Hypothalamus (tissue), 51 donors: ENCODE data around the gene IL13.

Source experiments
- DNase-seq, 51 donors: peaks; one replicate each; lab custom pipeline; 2025; lab: John Stamatoyannopoulos, UW

IL13 gene

GRCh38 chr5:132669455-132669820, 11.5 kb downstream of the IL13 start:
- no peak for DNase-seq

DNA sequence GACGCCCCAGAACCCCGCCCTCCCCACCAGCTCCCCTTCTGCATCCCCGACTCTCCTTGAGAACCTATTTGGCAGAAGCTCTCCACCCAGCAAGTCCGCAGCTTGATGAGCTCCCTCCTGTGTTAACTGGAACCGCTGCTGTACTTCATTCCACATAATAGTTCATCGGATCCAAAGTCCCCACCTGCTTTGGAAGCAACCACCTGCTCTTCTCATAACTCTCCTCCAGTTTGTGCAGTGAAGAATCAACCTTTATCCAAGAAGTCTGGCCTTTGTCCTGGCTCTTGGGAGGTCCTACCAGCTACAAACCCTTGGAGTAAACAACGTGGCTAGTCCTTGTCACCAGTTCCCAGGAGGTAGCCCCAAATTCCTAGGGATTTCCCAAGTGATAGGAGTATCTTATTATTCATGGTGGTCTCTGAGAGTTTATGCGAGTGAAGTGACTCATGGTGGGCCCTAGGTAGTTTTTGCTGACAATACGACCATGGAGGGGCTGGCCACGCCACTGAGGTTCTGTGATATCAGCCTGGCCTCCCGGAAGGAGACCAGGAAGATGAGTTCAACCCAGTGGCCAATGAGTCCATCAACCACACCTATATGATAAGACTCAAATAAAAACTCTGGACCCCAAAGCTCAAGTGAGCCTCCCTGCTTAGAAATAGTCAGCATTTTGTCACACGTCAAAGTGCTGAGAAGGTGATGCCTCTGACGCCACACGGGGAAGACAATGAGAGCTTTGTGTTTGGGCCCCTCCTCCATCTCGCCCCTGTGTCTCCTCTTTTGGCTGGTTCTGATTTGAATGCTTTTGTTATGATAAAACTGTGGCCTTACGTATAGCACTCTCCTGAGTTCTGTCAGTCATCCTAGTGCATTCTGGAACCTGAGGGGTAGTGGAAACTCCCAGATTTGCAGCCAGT, 12.3 kb downstream of the IL13 start:
- no peak for DNase-seq

DNA sequence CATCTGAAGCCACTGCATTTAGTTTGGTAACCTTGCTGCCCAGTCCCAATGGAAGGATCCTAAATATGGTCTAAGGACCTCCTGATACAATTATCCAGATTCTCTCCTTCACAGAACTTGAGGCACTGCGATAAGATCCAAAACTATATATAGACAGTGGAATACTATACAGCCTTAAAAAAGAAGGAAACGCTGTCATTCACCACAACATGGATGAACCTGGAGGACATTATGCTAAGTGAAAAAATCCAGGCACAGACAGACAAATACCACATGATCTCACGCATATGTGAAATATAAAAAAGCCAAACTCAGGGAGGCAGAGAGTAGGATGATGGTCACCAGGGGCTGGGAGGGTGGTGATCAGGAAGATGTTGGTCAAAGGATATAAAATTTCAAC, 13.0 kb downstream of the IL13 start:
- no peak for DNase-seq

GRCh38 chr5:132673488-132673887, 15.5 kb downstream of the IL13 start:
- no peak for DNase-seq

DNA sequence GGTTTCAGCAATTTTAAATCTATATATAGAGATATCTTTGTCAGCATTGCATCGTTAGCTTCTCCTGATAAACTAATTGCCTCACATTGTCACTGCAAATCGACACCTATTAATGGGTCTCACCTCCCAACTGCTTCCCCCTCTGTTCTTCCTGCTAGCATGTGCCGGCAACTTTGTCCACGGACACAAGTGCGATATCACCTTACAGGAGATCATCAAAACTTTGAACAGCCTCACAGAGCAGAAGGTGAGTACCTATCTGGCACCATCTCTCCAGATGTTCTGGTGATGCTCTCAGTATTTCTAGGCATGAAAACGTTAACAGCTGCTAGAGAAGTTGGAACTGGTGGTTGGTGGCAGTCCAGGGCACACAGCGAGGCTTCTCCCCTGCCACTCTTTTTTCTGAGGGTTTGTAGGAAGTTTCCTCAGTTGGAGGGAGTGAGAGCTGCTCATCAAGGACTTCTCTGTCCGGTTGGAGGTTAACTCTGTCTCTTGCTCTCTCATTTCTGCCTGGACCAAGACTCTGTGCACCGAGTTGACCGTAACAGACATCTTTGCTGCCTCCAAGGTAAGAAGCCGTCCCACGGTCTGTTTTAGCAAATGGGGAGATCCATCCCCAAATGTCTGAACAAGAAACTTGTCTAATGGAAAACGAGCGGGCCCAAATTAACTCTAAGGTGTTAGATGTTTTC, 16.1 kb downstream of the IL13 start, which contains the start of gene IL4:
Gene IL4, plus strand, starts transcription at position 51 of the 692 bp plus-strand sequence. Its CDS starts 62 bp downstream, at position 113.
- DNase-seq = no peak

DNA sequence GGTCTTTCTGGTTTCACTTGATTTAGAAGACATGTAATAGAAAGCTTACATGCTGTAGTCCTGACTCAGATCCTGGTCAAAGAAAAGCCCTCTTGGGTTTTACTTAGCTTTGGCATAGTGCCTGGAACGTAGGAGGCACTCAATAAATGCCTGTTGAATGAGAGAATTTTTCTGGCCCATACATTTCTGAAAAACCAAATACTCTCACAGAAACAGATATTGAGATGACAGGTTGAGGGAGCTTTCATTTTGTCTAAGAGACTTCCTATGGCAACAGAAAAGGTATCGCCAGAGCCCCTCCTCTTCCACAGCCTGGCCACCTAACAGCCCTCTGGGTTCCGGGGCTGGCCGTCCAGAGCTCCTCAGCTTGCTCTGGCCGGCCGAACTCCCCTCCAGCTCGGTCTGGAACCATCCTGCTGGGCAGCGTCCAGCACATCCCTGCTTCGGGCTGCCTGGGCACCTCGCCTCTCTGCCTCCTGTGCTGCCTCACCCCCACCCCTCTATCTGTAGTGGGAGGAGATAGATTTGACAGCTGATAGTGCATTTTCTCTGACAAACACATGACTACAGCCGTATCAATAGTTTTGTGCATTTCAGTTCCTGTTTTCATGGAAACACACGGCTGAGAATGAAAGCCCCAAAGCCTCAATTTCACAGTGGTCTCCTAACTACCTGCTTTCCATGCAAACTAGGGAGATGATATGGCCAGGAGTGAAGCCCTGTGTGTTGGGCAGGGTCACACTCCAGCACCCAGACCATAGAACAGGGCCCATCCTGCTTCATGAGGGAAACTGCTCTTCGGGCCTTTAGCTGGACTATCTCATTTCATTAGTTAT, 16.9 kb downstream of the IL13 start:
- no peak for DNase-seq

DNA sequence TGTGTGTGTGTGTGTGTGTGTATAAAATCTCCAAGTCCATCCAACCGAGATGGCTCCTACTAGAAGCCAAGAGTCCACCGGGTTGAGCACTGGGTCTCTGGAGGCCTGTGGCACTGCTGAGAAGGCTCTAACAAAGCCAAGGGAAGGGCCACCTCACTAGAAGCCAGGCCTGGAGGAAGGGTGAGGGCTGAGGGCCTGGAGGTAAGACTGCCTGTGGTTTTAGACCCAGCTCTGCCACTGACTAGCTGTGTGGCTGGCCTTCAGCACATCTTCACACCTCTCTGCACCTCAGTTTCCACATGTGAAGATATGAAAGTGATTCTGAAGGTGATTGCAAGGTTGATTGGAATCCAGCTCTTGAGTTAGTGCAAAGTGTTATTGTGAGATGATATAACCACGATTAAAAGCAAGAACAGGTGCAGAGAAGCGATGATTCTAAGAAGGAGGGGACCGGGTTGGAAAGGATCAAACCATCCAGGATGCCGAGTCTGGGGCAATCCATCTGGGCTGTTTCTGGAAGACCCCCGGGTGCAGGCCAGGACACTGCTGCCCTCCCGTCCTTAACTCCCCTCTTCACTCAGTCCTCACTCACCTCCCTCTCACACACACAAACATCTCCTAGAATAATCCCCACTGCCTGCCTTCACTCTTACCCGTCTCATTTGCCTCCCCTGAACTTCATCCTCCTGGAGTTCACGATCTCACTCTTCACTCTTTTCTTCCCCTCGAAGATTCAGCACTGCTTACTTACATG, 18.1 kb downstream of the IL13 start:
- no peak for DNase-seq

DNA sequence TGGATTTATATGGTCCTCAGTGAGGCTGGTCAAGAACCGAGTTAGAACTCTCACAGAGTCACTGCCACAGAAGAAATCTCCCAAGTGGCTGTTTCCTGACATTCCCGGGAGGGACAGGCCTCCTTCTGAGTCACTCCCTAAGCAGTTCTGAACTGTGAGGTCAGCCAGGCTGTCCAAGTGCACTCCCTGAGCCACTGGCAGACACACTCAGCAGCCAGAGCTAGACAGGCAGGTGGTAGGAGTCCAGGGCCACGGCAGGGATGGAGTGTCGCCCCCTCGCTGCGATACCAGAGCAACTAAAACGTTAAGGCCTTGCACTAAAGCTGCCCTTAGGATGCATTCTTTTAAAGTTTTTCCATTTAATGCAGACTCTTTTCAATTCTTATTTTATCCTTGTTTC, 19.2 kb downstream of the IL13 start:
- DNase-seq = peak in 1 of 51 donors; percentile 52

- DNase-seq = no peak
Measured at GRCh38 chr5:132677682-132678400, 19.9 kb downstream of the IL13 start.

GRCh38 chr5:132678735-132679134, 20.8 kb downstream of the IL13 start:
- DNase-seq = no peak

DNA sequence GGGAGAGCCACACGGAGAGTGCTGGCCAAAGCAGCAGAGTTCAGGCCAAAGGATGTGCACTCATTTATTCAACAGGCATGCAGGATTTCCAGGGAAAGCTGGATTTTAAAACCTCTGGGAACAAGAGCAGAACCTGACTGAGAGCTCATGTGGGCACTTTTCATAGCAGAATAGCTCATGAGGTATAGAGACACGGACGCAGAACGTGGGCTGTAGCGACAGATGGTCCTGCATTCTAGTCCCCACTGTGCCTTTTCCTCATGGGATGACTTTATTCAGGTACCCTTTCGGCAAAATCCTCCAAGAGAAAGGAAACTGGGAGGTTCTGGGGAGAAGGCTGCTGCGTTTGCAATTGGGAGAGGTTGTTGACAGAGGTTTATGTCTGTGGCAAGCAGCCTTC, 21.2 kb downstream of the IL13 start:
- no peak for DNase-seq

- DNase-seq = no peak
Measured at GRCh38 chr5:132679717-132680380, 21.9 kb downstream of the IL13 start.

DNA sequence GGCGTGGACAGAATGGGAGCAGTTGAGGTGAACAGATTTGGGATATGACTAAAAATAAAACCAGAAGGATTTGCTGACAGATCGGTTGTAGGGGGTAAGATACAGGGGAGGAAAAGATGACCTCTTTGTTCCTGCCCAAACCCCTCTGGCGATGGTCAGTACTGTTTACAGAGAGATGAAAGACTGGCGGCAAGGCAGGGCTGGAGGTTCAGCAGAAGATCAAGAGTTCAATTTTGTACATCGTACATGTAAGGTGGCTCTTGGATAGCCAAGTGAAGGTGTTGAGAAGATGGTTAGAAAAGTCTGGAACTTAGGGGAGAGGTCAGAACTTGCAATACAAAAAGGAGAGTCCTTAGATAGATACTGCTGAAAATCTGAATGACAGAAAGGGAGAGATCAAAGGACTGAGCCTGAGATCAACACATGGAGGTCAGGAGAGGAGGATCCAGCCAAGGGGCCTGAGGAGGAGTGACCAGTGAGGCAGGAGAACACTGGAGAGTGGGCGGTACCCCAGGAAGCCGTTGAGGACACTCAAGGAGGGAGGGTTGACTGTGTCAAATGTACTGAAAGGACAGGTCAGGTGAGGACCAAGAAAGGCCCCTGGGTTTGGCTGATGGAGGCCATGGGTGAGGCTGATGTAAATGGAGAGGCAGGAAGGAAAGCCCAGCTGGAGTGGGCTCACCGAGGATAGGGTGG, 23.0 kb downstream of the IL13 start:
- no peak for DNase-seq

GRCh38 chr5:132681476-132681831, 23.5 kb downstream of the IL13 start:
- DNase-seq = no peak

- DNase-seq = no peak
Measured at GRCh38 chr5:132681983-132682382, 24.0 kb downstream of the IL13 start.

DNA sequence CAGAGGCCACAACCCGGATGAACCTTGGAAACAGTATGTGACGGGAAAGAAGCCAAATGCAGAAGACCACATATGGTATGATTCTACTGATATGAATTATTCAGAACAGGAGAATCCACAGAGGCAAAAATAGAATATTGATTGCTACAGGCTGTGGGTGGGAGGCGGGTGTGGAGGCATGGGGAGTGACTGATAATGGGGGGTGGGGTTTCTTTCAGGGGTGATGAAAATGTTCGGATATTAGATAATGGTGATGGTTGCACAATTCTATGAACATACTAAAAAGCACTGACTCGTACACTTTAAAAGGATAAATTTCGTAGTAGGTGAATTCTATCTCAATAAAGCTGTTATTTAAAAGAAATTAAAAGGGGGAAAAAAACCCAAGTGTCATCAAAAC, 26.5 kb downstream of the IL13 start:
- no peak for DNase-seq

DNA sequence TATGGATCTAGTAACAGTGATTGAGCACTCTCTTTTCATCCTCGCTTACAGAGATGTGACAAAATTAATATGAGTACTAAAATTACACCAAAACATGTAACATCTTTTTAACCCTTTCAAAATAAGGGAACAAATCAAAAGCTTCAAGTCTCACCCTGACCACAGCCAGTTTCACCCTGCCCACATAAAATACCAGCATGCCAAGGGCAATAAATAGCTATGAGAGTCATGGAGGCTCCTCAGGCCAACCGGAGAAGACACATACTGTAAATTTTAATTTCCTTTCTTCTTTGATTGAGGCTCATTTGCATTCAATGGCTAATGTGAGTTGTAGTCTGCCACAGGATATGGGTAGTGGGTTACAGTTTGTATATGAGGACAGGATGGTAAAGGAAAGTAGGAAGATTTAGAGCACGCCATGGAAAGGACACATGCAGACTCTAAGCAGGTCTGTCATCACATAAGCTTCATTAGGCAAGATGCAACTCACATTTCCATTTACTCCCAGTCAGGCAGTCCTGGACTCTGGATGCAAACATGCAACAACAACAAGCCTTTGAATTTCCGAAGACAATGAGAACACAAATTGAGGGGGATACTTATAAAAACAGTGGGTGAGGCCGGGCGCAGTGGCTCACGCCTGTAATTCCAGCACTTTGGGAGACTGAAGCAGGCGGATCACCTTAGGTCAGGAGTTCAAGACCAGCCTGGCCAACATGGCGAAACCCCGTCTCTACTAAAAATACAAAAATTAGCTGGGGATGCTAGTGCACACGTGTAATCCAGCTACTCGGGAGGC, 27.1 kb downstream of the IL13 start:
- DNase-seq = no peak

GRCh38 chr5:132686193-132686592, 28.2 kb downstream of the IL13 start:
- DNase-seq = no peak
